Measurements from ENCODE around the gene ASGR2. TPM values are rescaled to one million over a fixed set of nuclear protein-coding genes. Genes with fewer than 3 reads are reported as not detected.
A peak's percentile ranks its signal among the peaks of the same experiment; 100 is the strongest.
"Not testable (repeated sequence)": the region's sequence is repeated elsewhere in the genome, so short reads cannot be mapped to it uniquely, and the experiment has no call there.

Gene ASGR2, protein sequence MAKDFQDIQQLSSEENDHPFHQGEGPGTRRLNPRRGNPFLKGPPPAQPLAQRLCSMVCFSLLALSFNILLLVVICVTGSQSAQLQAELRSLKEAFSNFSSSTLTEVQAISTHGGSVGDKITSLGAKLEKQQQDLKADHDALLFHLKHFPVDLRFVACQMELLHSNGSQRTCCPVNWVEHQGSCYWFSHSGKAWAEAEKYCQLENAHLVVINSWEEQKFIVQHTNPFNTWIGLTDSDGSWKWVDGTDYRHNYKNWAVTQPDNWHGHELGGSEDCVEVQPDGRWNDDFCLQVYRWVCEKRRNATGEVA
- 1 to 10 TPM in 1 of 4 donors, under 1 TPM in 2, not detected in 1; 0.32 to 1.5 (median 0.42) TPM for total RNA-seq

GRCh38 chr17:7114241-7114874, at the start of gene ASGR2:
Gene ASGR2 (minus strand): TSS chr17:7114822. CDS start chr17:7114240, 582 bp downstream.
- H3K27ac ChIP-seq (replicated peaks in 1 of 4): peak within 1 kb of the TSS in 1 of 4 donors; percentile 22
- WGBS: 86% methylated on average over 14 of the region's 14 CpGs
- peaks cover 0 to 7% (median 2%) of the 10 kb centered on the region in 4 donors for H3K9me3 ChIP-seq
- no peak for DNase-seq (ENCODE audit: extremely low spot score)
- H3K27me3 ChIP-seq: peaks cover 0 to 37% (median 3%) of the 10 kb centered on the region in 4 donors
- no peaks in the 10 kb centered on the region for H3K4me1 ChIP-seq
- no peak within 1 kb of the TSS for H3K4me3 ChIP-seq
- TF ChIP-seq POLR2A (IDR thresholded peaks at IDR 0.05; ENCODE audit: low read depth): no peak
- no peak for TF ChIP-seq EP300 (IDR thresholded peaks at IDR 0.05)
- TF ChIP-seq, protein P1, sequence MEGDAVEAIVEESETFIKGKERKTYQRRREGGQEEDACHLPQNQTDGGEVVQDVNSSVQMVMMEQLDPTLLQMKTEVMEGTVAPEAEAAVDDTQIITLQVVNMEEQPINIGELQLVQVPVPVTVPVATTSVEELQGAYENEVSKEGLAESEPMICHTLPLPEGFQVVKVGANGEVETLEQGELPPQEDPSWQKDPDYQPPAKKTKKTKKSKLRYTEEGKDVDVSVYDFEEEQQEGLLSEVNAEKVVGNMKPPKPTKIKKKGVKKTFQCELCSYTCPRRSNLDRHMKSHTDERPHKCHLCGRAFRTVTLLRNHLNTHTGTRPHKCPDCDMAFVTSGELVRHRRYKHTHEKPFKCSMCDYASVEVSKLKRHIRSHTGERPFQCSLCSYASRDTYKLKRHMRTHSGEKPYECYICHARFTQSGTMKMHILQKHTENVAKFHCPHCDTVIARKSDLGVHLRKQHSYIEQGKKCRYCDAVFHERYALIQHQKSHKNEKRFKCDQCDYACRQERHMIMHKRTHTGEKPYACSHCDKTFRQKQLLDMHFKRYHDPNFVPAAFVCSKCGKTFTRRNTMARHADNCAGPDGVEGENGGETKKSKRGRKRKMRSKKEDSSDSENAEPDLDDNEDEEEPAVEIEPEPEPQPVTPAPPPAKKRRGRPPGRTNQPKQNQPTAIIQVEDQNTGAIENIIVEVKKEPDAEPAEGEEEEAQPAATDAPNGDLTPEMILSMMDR (IDR thresholded peaks at IDR 0.05): no peak
- no peak for TF ChIP-seq POLR2AphosphoS5 (IDR thresholded peaks at IDR 0.05)
- no peaks in the 10 kb centered on the region for H3K36me3 ChIP-seq
- intact Hi-C loops (cut with DNase I): no loop called here

- H3K36me3 ChIP-seq; DNase-seq (ENCODE audit: extremely low spot score); H3K27ac ChIP-seq (replicated peaks in 1 of 4); H3K4me1 ChIP-seq; intact Hi-C loops (cut with DNase I); H3K9me3 ChIP-seq; H3K4me3 ChIP-seq: not testable (repeated sequence)
- 72% methylated on average over 10 of the region's 10 CpGs for whole genome bisulfite sequencing
- H3K27me3 ChIP-seq: peaks cover 0 to 37% (median 0%) of the 10 kb centered on the region in 4 donors
Observed at GRCh38 chr17:7159571-7159970, 44.9 kb upstream of the ASGR2 start.

- WGBS: 90% methylated on average over 10 of the region's 10 CpGs
- intact Hi-C loops (cut with DNase I); DNase-seq (ENCODE audit: extremely low spot score); H3K27ac ChIP-seq (replicated peaks in 1 of 4); H3K9me3 ChIP-seq; H3K36me3 ChIP-seq; H3K4me1 ChIP-seq; H3K4me3 ChIP-seq: not testable (repeated sequence)
- H3K27me3 ChIP-seq: peaks cover 0 to 46% (median 0%) of the 10 kb centered on the region in 4 donors
Observed at GRCh38 chr17:7158424-7158823, 43.8 kb upstream of the ASGR2 start.

- Histone ChIP-seq H3K36me3 (no peaks in the 10 kb centered on the region), H3K4me3 (no peak overlapping the region), H3K9me3 (no peaks in the 10 kb centered on the region), H3K27ac (replicated peaks in 1 of 4) (no peak overlapping the region), H3K27me3 (peaks cover 0 to 49% (median 0%) of the 10 kb centered on the region in 4 donors), H3K4me1 (no peaks in the 10 kb centered on the region)
- no peak for DNase-seq (ENCODE audit: extremely low spot score)
- WGBS: 60% methylated on average over 10 of the region's 10 CpGs
- intact Hi-C loops (cut with DNase I): no loop called here
- TF ChIP-seq, protein P1 (IDR thresholded peaks at IDR 0.05): no peak
- TF ChIP-seq EP300 (IDR thresholded peaks at IDR 0.05) (no peak), POLR2AphosphoS5 (IDR thresholded peaks at IDR 0.05) (no peak), POLR2A (IDR thresholded peaks at IDR 0.05; ENCODE audit: low read depth) (no peak)
Observed at GRCh38 chr17:7156342-7156940, 41.8 kb upstream of the ASGR2 start.

DNA sequence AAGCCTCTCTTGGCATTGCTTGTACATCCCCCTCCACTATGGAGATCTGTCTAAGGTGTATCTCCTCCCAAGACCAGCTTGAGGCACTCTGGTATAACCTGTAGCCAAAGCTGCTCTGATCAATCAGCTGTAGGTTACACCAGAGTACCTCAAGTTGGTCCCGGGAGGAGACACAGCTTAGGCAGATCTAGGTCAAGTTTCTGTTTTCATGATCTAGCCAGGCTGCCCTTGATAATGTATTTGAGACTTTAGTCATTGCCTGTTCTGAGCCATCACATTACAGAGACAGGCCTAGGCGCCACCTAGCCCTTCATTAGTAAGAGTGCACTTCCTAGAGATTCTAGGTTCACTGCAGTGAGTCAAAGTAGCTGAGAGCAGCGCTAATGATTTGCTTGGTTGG, 33.1 kb upstream of the ASGR2 start:
- TF ChIP-seq EP300 (IDR thresholded peaks at IDR 0.05) (no peak), POLR2A (IDR thresholded peaks at IDR 0.05; ENCODE audit: low read depth) (no peak), POLR2AphosphoS5 (IDR thresholded peaks at IDR 0.05) (no peak)
- TF ChIP-seq, protein P1 (IDR thresholded peaks at IDR 0.05): no peak
- Histone ChIP-seq H3K4me1 (no peaks in the 10 kb centered on the region), H3K4me3 (no peak overlapping the region), H3K9me3 (no peaks in the 10 kb centered on the region), H3K27me3 (peaks cover 0 to 21% (median 0%) of the 10 kb centered on the region in 4 donors), H3K27ac (replicated peaks in 1 of 4) (no peak overlapping the region), H3K36me3 (no peaks in the 10 kb centered on the region)
- intact Hi-C loops (cut with DNase I): no loop called here
- 68% methylated on average over 2 of the region's 3 CpGs for WGBS
- DNase-seq (ENCODE audit: extremely low spot score): no peak

Data from esophagus muscularis mucosa (tissue), 4 donors.